HL-60 (cell line): ENCODE results near the gene KCNMA1.

ENCODE experiments used
- CTCF ChIP-seq: IDR thresholded peaks from one replicate; pipeline ENCODE4 v1.5.1; 2011; ENCODE audit warnings: low read length, control low read depth, inconsistent platforms; ENCODE audit not compliant: insufficient read depth
- GABPA ChIP-seq: IDR thresholded peaks from 2 replicates; pipeline ENCODE4 v1.6.1; 2012; ENCODE audit warnings: low read depth
- POLR2AphosphoS5 ChIP-seq: IDR thresholded peaks from 2 replicates; pipeline ENCODE4 v1.6.1; 2012; ENCODE audit warnings: low read depth
- SPI1 ChIP-seq: IDR thresholded peaks from 2 replicates; pipeline ENCODE4 v1.6.1; 2012; ENCODE audit warnings: low read depth, mild to moderate bottlenecking, borderline replicate concordance

GRCh38 chr10:77571490-77571889 is 66.1 kb downstream of the KCNMA1 start:
- TF ChIP-seq CTCF (no peak), SPI1 (no peak), GABPA (no peak), POLR2AphosphoS5 (no peak)
